HTERT RPE-1 (cell line): Measurements from ENCODE around the gene UBA6.
"Not testable (repeated sequence)": the region's sequence is repeated elsewhere in the genome, so short reads cannot be mapped to it uniquely, and the experiment has no call there.

Experiments
- in situ Hi-C: fragments of 300-500 bp; cut with MboI; formaldehyde crosslinking; loops from 4 replicates; pipeline ENCODE4 v1.14.3; 2020; ENCODE audit warnings: low sequenced_read_pairs

UBA6 gene

DNA sequence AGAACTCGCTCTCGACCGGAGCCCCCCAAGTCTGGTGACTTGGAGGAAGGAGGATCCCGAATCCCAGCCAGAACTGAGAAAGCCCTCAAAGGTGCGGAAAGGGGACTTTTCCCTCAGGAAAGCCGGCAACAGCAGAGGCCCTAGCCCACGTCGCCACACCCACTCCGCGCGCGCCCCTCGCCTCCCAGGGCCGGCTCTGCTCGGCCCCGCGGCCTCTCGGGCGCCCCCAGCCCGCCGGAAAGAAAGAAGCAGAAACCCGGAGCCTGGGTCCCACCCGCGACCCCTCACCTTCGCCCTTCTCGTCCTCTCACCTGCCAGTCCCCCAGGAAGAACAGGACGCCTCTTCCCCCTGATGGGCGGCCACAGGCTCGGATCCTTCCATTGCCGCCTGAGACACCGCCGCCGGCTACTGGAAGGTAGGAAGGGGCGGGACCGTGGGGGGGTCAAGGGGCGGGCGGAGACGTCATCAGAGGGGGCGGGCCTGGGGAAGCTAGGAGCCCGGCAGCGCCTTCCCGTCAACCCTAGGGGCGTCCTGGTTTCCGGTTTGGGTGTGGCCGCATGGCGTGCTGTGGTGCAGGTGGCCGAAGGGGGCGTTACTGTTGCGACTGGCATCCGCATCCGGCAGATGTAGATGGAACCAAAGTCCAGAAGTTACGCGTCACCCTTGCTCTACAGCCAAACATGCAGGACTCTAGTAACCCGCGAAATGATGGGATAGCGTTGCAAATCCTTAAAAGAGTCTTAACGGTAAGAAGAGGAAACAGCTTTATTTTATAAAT is at the start of gene UBA6:
UBA6 (minus strand) TSS at position 418 of the 779 bp plus-strand sequence; CDS start at position 382, 36 bp downstream.
- in situ Hi-C loops, result no loop called here

DNA sequence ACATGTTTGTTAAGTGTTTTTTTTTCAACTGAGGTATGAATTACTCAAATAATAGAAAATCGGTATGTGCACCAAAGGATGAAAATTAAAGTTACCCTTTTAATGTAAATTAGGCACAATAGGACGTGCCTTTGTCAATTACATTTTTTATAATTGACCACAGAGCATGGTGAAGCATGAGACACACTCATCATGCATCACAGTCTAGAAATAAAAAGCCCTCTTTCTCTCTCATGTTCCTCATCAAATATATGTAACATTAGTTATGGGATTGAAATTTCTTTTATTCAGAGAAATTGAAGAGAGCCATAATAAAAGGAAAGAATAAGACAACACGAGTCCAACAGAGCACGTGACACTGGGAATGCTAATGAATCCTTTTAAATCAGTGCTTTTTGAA is 49.7 kb upstream of the UBA6 start:
- in situ Hi-C loops, result no loop called here

DNA sequence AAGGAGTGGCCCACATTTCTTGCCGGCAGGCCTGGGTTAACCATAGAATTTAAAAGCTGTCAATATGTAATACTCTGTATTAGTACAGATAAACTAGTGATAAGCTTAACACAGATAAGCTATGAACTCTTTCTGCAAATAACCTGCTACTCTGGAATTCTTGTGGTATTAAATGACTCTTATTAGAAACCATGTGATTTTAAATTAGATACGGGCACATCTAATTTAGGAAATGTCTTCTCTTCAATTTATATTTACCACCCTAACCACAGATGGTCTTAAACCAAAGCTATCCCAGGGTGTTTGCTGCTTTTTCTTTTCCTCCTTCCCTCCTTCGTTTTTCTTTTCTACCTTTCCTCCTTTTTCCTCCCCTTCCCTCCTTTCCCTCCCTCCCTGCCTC is 48.3 kb upstream of the UBA6 start:
- in situ Hi-C loops, result no loop called here

DNA sequence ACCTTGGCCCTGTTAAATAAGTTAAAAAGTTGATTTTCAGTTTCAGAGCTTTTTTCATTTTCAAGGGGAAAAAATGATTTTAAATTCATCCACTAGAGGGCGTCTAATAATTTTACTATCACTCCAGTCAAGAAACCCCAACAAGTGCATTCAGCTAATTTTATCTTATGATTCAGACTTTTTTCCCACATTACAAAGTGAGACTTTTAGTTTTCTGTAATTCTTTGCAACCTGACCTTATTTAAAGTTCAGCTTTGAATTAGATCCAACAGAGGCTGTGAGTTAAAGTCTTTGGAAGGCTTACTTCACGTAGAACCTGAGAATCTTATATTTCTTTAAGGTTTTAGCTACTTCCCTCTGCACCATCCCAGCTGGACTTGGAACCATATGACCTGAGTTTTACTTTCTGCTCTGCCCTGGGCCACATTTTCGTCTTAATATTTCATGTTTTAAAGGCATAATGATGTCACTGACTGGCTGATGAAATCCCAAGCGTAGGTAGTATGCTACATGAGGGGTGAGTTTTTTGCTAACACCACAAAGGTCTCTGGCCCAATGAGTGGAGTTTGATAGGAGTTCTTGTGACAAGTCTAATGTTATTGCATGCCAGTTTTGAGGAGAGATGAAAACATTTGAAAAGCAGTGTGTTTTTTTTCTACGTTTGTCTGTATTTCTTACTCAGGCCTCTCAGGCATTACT is 46.0 kb upstream of the UBA6 start:
- in situ Hi-C loops, result no loop called here

DNA sequence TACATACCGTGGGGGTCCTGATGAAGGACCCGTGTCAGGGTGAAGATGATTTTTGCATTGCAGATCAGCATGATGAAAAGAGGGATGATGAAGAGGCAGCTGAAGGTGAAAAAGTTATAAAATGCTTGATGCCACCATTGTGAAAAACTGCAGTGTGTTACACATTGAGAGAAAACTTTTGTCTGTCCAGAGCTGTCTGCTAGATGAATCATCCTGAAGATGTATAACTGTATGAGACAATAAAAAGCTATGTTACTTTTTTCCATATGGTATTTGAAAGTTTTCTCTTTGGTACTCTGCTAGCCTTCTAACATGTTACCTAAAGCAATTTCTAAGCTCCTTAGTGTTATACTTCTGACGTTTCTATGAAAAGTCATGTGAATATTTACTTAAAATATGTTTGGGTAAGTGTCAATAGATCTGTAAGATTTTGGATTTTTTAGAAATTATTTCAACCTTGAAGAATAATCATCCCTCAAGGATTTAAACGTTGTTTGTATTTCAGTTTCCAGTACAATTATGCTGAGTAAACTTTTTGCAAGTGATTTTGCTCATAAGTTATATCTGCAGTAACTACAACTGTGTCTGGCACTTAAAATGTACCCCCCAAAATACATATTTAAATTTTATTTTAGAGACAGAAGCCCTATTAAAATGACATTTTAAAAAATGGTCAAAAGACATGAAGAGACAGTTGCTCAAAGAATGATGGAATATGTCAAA is 43.8 kb upstream of the UBA6 start:
- in situ Hi-C loops, result no loop called here

DNA sequence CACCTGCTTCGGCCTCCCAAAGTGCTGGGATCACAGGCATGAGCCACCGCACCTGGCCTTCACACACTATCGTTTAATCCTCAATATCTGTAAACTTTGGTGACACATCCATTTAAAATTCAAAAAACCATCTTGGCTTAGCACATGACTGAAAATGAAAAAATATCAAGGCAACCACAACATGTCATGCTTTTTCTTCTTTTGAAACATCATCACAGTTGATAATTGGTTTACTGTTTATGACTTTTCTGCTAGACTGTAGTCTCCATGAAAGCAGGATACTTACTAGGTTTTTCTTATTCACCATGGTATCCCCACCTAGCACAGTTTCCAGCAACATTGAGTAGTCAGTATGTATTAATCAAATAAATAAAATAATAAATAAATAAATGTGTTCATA is 42.2 kb upstream of the UBA6 start:
- in situ Hi-C loops, result no loop called here

DNA sequence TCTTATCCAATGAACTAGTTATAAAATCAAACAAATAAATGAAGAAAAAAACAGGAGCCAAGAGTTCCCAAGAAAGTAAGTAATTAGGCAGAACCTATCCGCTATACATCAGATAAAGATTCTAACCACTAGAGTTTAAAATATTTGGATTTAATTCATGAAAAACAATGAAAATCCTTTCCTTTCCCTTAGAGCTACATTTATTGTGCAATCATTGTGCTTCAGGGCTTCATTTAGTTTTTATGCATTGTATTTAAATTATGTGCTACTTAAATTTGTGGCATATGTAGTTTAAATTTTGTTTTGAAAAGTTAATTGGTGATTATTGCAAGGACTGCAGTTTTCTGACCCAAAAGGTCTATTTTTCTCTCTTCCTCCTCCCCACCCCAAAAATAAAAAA is 35.3 kb upstream of the UBA6 start:
- in situ Hi-C loops, result no loop called here

DNA sequence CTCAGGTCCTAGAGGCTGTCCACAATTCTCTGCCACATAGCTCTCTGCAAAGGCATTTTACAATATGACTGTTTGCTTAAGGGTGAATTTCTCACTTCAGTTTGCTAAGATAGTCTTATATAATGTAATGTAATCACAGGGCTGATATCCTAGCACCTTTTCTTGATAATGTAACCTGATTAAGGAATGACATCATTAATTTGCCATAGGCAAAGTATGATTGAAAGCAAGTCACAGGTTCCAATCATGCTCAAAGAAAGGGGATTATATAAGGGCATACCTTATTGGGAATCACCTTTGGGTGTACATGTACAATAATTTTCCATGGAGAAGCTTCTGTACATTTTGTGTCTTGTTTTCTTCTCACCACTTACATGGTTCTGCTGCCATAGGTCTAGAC is 34.4 kb upstream of the UBA6 start:
- in situ Hi-C loops, result no loop called here

DNA sequence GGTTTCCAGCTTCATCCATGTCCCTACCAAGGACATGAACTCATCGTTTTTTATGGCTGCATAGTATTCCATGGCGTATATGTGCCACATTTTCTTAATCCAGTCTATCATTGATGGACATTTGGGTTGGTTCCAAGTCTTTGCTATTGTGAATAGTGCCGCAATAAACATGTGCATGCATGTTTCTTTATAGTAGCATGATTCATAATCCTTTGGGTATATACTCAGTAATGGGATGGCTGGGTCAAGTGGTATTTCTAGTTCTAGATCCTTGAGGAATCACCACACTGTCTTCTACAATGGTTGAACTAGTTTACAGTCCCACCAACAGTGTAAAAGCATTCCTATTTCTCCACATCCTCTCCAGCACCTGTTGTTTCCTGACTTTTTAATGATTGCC is 29.6 kb upstream of the UBA6 start:
- in situ Hi-C loops, result not testable (repeated sequence)

DNA sequence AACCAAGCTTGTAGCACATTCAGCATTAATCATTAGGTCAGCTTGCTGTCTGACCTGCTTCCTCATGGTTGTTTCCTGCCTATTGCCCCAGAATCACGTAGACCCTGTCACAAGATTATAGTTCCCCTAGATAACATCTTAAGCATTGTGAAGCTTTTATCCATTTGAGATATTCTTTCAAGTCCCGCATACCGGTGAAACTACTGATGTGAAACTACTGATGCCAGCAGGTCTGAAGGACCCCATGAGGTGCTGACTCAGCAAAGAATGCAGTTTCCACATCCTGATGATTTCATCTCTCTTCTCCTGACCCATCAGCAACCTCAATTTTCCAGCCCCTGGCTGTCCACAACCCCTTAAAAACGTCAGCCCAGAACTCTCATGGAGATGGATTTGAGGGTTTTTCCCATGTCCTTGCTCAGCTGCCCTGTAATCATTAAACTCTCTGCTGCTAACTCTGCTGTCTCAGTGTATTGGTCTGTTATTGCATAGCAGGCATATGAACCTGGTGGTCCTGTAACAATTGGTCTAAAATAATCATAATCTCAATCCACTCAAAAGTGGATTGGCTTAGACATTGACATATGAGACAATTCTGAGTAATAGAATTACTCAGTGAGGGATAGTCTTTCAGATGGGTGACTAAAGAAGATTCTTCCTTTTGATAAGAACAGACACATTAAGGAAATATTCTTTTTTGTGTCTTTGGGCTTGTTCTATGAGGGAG is 26.3 kb upstream of the UBA6 start:
- in situ Hi-C loops, result no loop called here

DNA sequence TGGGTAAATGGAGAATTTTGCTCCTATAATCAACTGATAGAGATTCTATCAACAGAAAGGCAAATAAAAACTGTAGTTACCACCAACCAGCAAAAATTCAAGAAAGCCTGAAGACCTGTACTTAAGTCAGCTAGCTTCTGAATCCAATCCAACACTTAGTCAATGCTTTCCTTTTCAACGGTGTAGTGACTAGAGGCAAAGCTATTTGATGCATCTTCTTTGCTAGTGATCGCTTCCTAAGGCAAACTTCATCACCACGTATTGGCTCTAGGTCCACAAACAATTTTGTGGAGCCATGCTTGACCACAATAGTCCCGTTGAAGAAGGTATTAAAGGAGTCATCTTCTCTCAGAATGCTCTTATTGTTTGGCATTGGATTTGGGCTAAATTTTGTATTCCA is 25.0 kb upstream of the UBA6 start:
- in situ Hi-C loops, result no loop called here

DNA sequence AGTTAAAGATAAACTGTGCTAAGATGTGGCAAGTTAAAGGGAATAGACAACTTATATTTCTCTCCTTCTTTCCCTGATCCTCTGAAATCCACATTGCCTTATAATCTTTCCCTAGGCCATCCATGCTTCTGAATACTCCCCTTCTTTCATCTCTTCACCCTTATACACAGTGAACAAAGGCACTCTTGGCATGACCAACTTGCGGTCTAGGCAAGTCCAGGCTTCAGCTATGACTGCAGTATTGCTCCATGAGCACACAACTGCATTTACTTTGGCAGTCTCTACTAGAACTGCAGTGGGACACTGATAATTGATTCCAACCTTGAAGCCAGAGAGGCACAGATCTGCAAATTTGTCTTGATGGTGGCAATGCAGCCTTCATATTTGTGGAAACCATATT is 24.2 kb upstream of the UBA6 start:
- in situ Hi-C loops, result no loop called here

DNA sequence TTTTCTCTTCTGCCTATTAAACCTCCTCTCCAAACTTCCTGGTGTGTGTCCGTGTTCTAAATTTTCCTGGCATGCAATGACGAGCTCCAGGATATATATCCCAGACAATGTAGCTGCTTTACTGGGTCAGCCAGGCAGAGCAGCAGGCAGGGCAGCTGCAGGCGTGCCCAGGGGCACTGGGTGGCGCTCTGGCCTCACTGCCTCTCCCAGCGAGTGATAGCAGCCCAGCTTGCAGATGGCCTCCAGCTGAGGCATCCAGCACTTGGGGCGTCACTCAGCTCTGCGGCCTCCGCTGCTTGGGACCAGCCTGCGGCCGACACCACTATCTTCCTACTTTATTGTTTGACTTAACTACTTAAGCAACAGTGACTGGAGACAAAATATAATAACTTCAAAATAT is 23.0 kb upstream of the UBA6 start:
- in situ Hi-C loops, result no loop called here

DNA sequence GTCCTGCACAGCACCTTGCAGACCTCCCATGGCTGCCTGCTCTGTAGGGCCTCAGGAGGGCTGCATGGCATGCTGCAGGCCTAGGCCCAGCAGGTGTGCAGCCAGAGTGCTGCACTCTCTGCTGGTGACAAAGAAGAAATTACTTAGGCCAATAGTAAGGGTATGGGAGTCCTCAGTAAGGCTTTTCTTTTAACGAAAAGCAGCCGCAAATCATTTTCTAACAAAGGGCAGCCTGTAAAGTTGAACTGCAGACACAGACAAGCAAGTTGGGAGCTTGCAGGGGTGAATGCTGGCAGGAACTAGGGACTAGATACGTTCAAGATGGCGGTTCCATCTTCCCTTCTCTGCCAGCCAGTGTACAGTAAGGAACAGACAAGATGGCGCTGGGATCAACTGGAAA is 22.4 kb upstream of the UBA6 start:
- in situ Hi-C loops, result no loop called here

DNA sequence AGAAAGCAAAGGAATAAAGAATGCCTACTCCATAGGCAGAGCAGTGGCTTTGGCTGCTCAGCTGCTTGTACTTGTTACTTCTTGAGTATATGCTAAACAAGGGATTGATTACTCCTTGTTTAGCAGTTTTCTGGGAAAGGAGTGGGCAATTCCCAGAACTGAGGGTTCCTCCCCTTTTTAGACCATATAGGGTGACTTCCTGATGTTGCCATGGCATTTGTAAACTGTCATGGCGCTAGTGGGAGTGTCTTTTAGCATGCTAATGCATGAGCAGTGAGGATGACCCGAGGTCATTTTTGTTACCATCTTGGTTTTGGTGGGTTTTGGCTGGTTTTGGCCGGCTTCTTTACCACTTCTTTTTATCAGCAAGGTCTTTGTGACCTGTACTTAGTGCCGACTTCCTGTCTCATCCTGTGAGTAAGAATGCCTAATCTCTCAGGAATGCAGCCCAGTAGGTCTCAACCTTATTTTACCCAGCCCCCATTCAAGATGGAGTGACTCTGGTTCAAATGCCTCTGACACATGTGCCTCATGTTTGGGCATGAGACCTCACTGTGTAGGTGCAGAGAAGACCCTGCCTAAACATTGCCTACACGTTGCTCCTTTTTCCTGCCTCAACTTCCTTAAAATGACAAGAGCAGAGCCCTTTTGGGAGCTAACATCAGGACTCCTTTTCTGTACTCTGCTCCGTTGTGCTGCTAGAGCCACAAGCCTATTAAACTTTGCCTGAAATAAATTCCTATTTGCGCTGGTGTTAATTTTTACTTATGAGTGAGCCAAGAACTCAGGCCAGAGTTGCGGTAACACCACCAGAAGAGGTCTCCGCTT is 21.0 kb upstream of the UBA6 start:
- in situ Hi-C loops, result no loop called here

DNA sequence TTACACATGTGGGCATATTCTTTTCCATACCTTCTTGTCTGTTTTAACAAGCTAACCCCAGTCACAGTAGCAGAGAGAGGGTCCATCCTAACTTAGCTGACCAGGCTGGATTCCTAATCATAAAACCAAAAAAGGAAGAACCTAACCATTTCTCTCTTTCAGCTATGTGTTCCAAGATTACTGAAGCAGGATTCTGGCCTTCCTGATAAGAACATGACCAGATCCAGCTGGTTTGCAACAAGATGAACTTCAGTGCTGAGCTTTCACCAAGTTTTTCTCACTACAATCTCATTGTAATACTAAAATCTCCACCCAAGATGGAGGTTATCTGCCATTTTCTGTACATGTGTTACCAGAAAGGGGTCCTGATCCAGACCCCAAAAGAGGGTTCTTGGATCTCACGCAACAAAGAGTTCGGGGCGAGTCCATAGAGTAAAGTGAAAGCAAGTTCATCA is 20.4 kb upstream of the UBA6 start:
- in situ Hi-C loops, result no loop called here

DNA sequence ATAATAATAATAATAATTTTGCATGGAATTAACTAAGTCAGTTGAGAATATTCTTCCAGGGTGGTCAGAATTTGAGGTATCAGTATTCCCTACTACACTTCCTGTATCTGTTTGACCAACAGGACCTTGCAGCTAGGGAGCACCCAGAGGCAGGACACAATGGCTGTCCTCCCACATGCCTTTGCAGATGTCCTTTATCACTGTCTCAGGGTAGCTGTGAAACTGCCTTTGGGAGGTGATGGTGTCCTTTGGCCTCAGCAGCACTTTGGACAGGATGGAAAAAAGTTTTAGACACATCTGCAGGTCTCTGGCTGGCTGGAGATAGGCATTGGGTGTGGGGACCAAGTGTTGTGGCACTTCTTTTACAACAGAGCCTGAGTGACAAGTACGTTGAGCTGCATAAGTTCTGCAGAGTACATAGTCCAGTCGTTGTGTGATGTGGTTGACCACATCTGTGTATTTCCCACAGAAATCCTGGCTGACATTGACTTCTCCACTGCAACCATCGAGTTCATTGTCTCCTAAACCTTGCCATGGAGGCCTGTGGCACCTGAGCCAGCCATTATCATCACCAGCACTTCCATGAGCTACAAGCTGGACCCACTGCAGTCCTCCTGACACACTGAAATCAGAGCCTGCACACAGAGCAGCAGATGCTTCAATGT is 19.1 kb upstream of the UBA6 start:
- in situ Hi-C loops, result no loop called here

DNA sequence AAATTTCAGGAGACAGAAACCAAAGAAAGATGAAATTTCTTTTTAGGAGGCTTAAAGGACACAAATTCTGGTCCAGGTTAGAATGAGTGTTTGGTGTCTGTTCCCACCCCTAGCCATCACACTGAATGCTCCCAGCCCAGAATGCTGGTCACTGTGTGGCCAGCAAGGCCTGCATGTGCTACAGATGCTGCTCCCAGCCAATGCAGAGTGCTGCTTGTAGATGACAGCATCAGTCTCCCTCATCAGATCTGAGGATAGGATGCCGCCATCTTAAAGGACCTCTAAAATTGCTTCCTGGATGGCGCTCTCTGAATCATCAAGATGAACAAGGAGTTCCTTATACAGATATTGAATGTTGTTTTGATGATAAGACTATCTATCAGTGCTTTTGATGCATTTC is 17.9 kb upstream of the UBA6 start:
- in situ Hi-C loops, result no loop called here

DNA sequence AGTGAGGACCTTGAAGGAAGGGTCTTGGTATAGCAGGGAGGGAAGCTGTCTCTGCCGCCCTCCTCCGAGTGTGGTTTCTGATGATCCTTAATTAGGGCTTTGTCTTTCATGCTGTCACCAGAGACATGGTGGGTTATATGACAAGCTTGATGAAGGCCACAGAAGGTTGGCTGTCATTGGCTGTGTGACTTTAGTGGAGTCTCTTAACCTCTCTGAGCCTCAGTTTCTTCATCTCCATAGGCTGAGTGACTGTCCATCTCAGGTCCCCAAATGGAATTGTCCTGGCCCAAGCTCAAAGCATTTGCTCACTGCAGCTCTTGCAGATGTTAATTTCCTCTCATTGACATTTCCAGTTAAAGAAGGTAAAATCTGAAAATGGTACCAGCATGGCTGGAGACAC is 16.6 kb upstream of the UBA6 start:
- in situ Hi-C loops, result no loop called here

DNA sequence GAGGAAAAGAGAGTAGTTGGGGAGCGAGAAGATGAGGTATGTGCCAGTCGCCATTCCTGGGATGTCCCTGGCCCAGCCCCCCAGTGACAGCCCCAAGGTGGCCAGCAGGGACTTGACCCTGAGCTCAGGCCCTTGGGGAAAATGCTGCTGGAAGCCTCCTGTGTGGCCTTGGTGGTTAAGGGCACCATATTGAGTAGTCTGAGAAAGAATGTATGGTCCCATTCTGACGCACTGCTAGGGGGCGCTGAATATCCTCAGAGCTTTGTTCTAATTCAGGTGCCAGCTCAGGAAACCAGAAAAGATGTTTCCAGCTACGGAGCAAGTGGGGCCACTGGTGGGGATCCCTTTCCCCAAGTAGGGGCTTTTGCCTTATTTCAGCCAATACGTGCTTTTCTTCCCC is 14.0 kb upstream of the UBA6 start:
- in situ Hi-C loops, result no loop called here
